PC-3 (cell line): ENCODE measurements around the gene TTC27. TPM values are rescaled to one million over a fixed set of nuclear protein-coding genes. Genes with fewer than 3 reads are reported as not detected.

Experiments
- ATAC-seq: fragments of 200-7000 bp; cut with Tn5 transposase; 2 replicates; pipeline ENCODE4 v1.9.1; 2020; ENCODE audit warnings: mild to moderate bottlenecking, moderate library complexity
- BruUV-seq: library from RNA; stranded (reverse); fragments of 400-500 nt; replicated peaks from 2 replicates; lab custom pipeline; 2021; lab: Mats Ljungman, UMichigan
- CTCF ChIA-PET: fragments of 300-600 bp; sonication (Branson Sonifier 250); formaldehyde crosslinking; loops from one replicate; lab custom pipeline; 2022; ENCODE audit warnings: antibody characterized with exemption; lab: Charles Lee
- POLR2A ChIA-PET: fragments of 300-600 bp; sonication (Branson Sonifier 250); formaldehyde crosslinking; loops from one replicate; lab custom pipeline; 2022; ENCODE audit warnings: antibody characterized with exemption; ENCODE audit not compliant: unreplicated experiment; lab: Charles Lee
- DNase-seq: peaks from one replicate; pipeline ENCODE4 v3.0.0-alpha.2; 2015
- H2AFZ ChIP-seq: fragments of 300-600 bp; sonication (generic); 2 replicates; pipeline ENCODE4 v1.6.0; 2016; ENCODE audit warnings: antibody characterized with exemption, low read length
- H3F3A ChIP-seq: fragments of 300-600 bp; sonication (generic); one replicate; pipeline ENCODE4 v1.6.0; 2017; ENCODE audit warnings: antibody characterized with exemption, low read length, control low read depth, mild to moderate bottlenecking; ENCODE audit not compliant: unreplicated experiment
- H3K27ac ChIP-seq: fragments of 300-600 bp; sonication (generic); 2 replicates; pipeline ENCODE4 v1.5.1; 2016; ENCODE audit warnings: mild to moderate bottlenecking, low read length
- H3K27me3 ChIP-seq: fragments of 300-600 bp; sonication (generic); 2 replicates; pipeline ENCODE4 v1.6.1; 2016; ENCODE audit warnings: low read length, mixed read lengths
- H3K36me3 ChIP-seq: fragments of 300-600 bp; sonication (generic); 2 replicates; pipeline ENCODE4 v1.6.1; 2016; ENCODE audit warnings: low read depth, mixed run types, low read length, mixed read lengths
- H3K4me1 ChIP-seq: fragments of 300-600 bp; sonication (generic); 2 replicates; pipeline ENCODE4 v1.5.1; 2016; ENCODE audit warnings: low read length; ENCODE audit not compliant: insufficient read depth
- H3K4me2 ChIP-seq: fragments of 300-600 bp; sonication (generic); 2 replicates; pipeline ENCODE4 v1.6.0; 2016; ENCODE audit warnings: low read length
- H3K4me3 ChIP-seq: fragments of 300-600 bp; sonication (generic); 2 replicates; pipeline ENCODE4 v1.5.1; 2016; ENCODE audit warnings: mild to moderate bottlenecking, low read length, mixed read lengths
- H3K79me2 ChIP-seq: fragments of 300-600 bp; sonication (generic); 2 replicates; pipeline ENCODE4 v1.6.1; 2017; ENCODE audit warnings: low read length, mixed read lengths
- H3K9ac ChIP-seq: fragments of 300-600 bp; sonication (generic); 2 replicates; pipeline ENCODE4 v1.6.0; 2016; ENCODE audit warnings: mild to moderate bottlenecking, low read length
- H3K9me2 ChIP-seq: fragments of 300-600 bp; sonication (generic); replicated peaks from 2 replicates; pipeline ENCODE4 v1.6.1; 2016; ENCODE audit warnings: mixed run types, low read length, mixed read lengths
- H3K9me3 ChIP-seq: fragments of 300-600 bp; sonication (generic); 2 replicates; pipeline ENCODE4 v1.6.1; 2016; ENCODE audit warnings: low read length, mixed read lengths
- H4K20me1 ChIP-seq: fragments of 300-600 bp; sonication (generic); 2 replicates; pipeline ENCODE4 v1.6.1; 2016; ENCODE audit warnings: low read length, mixed read lengths
- CTCF ChIP-seq: fragments of 300-600 bp; sonication (generic); conservative IDR thresholded peaks from 2 replicates; pipeline ENCODE4 v1.5.1; 2017; ENCODE audit warnings: antibody characterized with exemption, low read depth, mild to moderate bottlenecking, low read length
- EZH2 ChIP-seq: fragments of 300-600 bp; sonication (generic); IDR thresholded peaks from one replicate; pipeline ENCODE4 v1.6.1; 2017; ENCODE audit warnings: antibody characterized with exemption, mild to moderate bottlenecking, low read length; ENCODE audit not compliant: unreplicated experiment
- EZH2phosphoT487 ChIP-seq: fragments of 300-600 bp; sonication (generic); IDR thresholded peaks from 2 replicates; pipeline ENCODE4 v1.6.1; 2018; ENCODE audit warnings: mild to moderate bottlenecking, antibody characterized with exemption, low read length, borderline replicate concordance
- intact Hi-C: fragments of 100-400 bp; cut with micrococcal nuclease; formaldehyde crosslinking; loops from 2 replicates; pipeline ENCODE4 v1.9.0; 2023
- total RNA-seq: library from RNA; depleted of rRNA; stranded (reverse); fragments of >200 nt; gene quantifications from 2 replicates; pipeline ENCODE4 v1.2.3, GENCODE V29; 2014

The TTC27 gene
- total RNA-seq, 1 experiment from 2014 or later: 33.0 TPM

- Histone ChIP-seq H4K20me1 (no peaks in the 10 kb centered on the region), H3K36me3 (peaks cover 10% of the 10 kb centered on the region; the same call in 1 of the 2 replicates), H3F3A (no peaks in the 10 kb centered on the region), H3K4me3 (no peak overlapping the region), H2AFZ (no peak overlapping the region), H3K27ac (no peak overlapping the region), H3K9me2 (no peaks in the 10 kb centered on the region), H3K9me3 (no peaks in the 10 kb centered on the region), H3K4me2 (no peak overlapping the region), H3K9ac (no peak overlapping the region), H3K4me1 (peaks cover 14% of the 10 kb centered on the region), H3K79me2 (no peaks in the 10 kb centered on the region), H3K27me3 (no peaks in the 10 kb centered on the region)
- BruUV-seq: no TSS peak
- TF ChIP-seq EZH2 (no peak), CTCF (no peak), EZH2phosphoT487 (no peak)
- POLR2A ChIA-PET: interaction anchor here (0.6 kb wide), 1 partner anchor 62 kb away, joined by 33 read pairs; no protein-coding TSS in a partner anchor
- intact Hi-C loops: loop anchor here (2.0 kb wide), 2 partner anchors 21 to 41 kb away; no protein-coding TSS in a partner anchor
- CTCF ChIA-PET: no interaction called here
- DNase-seq (no peak), ATAC-seq (peak; percentile 54)
These were observed 84.2 kb downstream of the TTC27 start for GRCh38 chr2:32711908-32712501.

- Histone ChIP-seq H3K9ac (no peak overlapping the region), H3F3A (no peaks in the 10 kb centered on the region), H3K27ac (no peak overlapping the region), H3K4me2 (no peak overlapping the region), H3K4me3 (no peak overlapping the region), H3K36me3 (peaks cover 10% of the 10 kb centered on the region; the same call in 1 of the 2 replicates), H3K79me2 (no peaks in the 10 kb centered on the region), H4K20me1 (no peaks in the 10 kb centered on the region), H3K4me1 (peaks cover 14% of the 10 kb centered on the region), H3K27me3 (no peaks in the 10 kb centered on the region), H3K9me3 (no peaks in the 10 kb centered on the region), H2AFZ (no peak overlapping the region), H3K9me2 (no peaks in the 10 kb centered on the region)
- intact Hi-C loops: loop anchor here (2.0 kb wide), 1 partner anchor 40 kb away; no protein-coding TSS in a partner anchor
- BruUV-seq: no TSS peak
- ChIA-PET CTCF (no interaction called here), POLR2A (interaction anchor here (0.6 kb wide), 1 partner anchor 63 kb away, joined by 33 read pairs; no protein-coding TSS in a partner anchor)
- DNase-seq (no peak), ATAC-seq (no peak)
- no peak for TF ChIP-seq EZH2phosphoT487
- TF ChIP-seq EZH2: no peak
- no peak for TF ChIP-seq CTCF
These were observed 85.0 kb downstream of the TTC27 start for GRCh38 chr2:32712870-32713269.

GRCh38 chr2:32714521-32714920 is 86.7 kb downstream of the TTC27 start:
- no peaks in the 10 kb centered on the region for H3K9me2 ChIP-seq
- intact Hi-C loops: no loop called here
- POLR2A ChIA-PET: no interaction called here
- no peaks in the 10 kb centered on the region for H3K79me2 ChIP-seq
- H3K4me3 ChIP-seq: no peak overlapping the region
- peaks cover 14% of the 10 kb centered on the region for H3K4me1 ChIP-seq
- H3K27me3 ChIP-seq: no peaks in the 10 kb centered on the region
- ATAC-seq: no peak
- no peak overlapping the region for H3K4me2 ChIP-seq
- no peak overlapping the region for H3K27ac ChIP-seq
- no peak for TF ChIP-seq CTCF
- no peaks in the 10 kb centered on the region for H4K20me1 ChIP-seq
- no peak overlapping the region for H3K9ac ChIP-seq
- no peaks in the 10 kb centered on the region for H3K9me3 ChIP-seq
- no peak overlapping the region for H2AFZ ChIP-seq
- CTCF ChIA-PET: no interaction called here
- H3F3A ChIP-seq: no peaks in the 10 kb centered on the region
- H3K36me3 ChIP-seq: peaks cover 10% of the 10 kb centered on the region; the same call in 1 of the 2 replicates
- BruUV-seq: no TSS peak
- no peak for DNase-seq
